NOMO-1 (cell line): ENCODE data around the gene SHBG.
A peak's percentile ranks its signal among the peaks of the same experiment; 100 is the strongest.
"Not testable (repeated sequence)": the region's sequence is repeated elsewhere in the genome, so short reads cannot be mapped to it uniquely, and the experiment has no call there.

Source experiments
- DNase-seq, 2 experiments: peaks; one replicate each; lab custom pipeline; 2025; ENCODE audit not compliant: unreplicated experiment in 2 of 2; lab: John Stamatoyannopoulos, UW

The SHBG gene

GRCh38 chr17:7641635-7642034 is 11.7 kb downstream of the SHBG start:
- not testable (repeated sequence) for DNase-seq

GRCh38 chr17:7644775-7645174 is 14.8 kb downstream of the SHBG start:
- DNase-seq: peak; percentile 94 to 98

- DNase-seq: no peak
Measured at GRCh38 chr17:7646457-7646856, 16.5 kb downstream of the SHBG start.

- no peak for DNase-seq
Measured at GRCh38 chr17:7647018-7647417, 17.1 kb downstream of the SHBG start.

GRCh38 chr17:7650509-7651096 is 20.7 kb downstream of the SHBG start, which contains the start of gene ATP1B2:
ATP1B2 (plus strand) TSS chr17:7650926; CDS start chr17:7651519, 593 bp downstream.
- peak; percentile 17 to 31 for DNase-seq

- no peak for DNase-seq
Measured at GRCh38 chr17:7651097-7651664, 21.2 kb downstream of the SHBG start.

- no peak for DNase-seq
Measured at GRCh38 chr17:7651665-7652387, 21.9 kb downstream of the SHBG start.

GRCh38 chr17:7652388-7653356 is 22.7 kb downstream of the SHBG start:
- DNase-seq: no peak

- DNase-seq: no peak
Measured at GRCh38 chr17:7654832-7655540, 25.1 kb downstream of the SHBG start.

- no peak for DNase-seq
Measured at GRCh38 chr17:7655541-7655840, 25.6 kb downstream of the SHBG start.

- DNase-seq: no peak
Measured at GRCh38 chr17:7656958-7657609, 27.1 kb downstream of the SHBG start.

GRCh38 chr17:7667656-7668406 is 37.9 kb downstream of the SHBG start:
- no peak for DNase-seq

GRCh38 chr17:7668482-7668881 is 38.5 kb downstream of the SHBG start:
- no peak for DNase-seq

GRCh38 chr17:7673239-7673638 is 43.3 kb downstream of the SHBG start:
- DNase-seq: peak in 1 of 2 experiments; percentile 21

- no peak for DNase-seq
Measured at GRCh38 chr17:7674934-7675333, 45.0 kb downstream of the SHBG start.

GRCh38 chr17:7676533-7676932 is 46.6 kb downstream of the SHBG start:
- no peak for DNase-seq

GRCh38 chr17:7677388-7678067 is 47.6 kb downstream of the SHBG start:
- DNase-seq: no peak
